GM21619 (cell line): ENCODE data around the gene SFMBT1.

ENCODE experiments used
- ATAC-seq: cut with Tn5 transposase; IDR thresholded peaks from one replicate; pipeline ENCODE4 v1.9.1; 2021; ENCODE audit not compliant: unreplicated experiment

Gene SFMBT1

DNA sequence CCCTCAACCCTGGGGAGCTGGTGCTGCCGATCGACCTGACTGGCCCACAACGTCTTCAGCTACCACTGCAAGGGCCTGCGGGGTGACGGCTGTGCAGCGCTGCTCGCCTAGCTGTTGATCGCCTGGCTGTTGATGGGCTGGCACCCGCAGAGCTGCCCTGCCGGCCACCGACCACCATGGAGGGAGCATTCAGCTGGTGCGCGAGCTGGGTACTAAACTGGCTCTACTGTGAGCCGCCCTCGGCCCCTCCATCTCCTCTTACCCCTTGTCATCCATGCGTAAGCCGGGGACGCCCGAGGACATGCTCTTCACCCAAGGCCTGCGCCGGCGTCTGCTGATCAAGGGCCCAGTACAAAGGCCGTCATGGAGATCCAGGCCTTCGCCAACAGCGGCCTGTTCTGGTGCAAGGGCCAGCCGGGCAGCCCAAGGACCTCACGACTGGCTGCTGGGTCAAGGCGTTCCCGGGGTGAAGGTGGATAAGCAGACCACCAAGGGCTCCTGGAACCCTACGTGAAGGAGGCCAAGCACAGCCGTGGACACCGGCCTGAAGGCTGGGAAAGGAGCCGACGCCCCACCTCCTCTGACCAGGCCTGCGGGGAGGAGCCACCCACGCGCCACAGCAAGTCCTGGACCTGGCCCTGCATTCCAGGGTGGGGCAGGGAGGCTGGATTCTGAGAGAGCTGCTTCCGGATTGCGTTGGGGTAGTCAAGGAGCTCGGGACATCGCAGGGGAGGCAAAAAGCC, 46.9 kb downstream of the SFMBT1 start:
- no peak for ATAC-seq

DNA sequence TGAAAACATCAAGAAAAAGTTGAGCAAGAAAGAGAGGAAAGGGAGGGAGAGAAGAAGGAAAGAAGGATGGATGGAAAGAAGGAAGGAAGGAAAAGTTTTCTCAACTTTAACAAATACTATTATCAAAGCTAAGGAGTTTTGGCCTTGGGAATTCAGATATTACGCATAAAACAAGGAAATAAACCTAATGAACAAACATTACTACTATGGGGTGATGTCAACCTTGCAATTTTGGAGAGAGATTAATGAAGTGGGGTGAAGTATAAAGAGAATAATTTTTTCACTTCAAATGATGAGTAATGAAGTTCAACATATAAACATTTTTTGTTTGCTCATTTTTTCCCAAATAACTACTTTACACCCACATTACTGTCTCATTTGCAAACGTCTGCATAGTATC, 55.2 kb downstream of the SFMBT1 start:
- ATAC-seq = no peak

DNA sequence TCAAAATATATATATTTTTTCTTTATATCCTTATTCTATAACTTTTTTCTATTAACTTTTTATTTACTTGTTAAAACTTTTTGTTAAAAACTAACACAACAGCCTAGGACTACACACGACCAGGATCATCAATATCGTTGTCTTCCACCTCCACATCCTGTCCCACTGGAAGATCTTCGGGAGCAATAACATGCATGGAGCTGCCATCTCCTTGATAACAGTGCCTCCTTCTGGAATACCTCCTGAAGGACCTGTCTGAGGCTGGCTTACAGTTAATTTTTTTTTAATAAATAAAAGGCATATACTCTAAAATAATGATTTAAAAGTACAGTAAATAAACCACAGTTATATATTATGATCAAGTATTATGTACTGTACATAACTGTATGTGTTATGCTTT, 58.9 kb downstream of the SFMBT1 start:
- ATAC-seq = no peak

DNA sequence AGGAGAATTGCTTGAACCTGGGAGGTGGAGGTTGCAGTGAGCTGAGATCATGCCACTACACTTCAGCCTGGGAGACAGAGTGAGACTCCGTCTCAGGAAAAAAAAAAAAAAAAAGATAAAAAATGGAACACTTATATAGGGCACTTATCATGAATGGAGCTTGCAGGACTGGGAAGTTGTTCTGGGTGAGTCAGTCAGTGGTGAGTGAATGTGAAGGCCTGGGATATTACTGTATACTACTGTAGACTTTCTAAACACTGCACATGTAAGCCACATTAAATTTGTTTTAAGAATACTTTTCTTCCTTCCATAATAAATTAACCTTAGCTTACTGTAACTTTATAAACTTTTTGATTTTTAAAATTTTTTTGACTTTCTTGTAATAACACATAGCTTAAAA, 59.8 kb downstream of the SFMBT1 start:
- no peak for ATAC-seq

DNA sequence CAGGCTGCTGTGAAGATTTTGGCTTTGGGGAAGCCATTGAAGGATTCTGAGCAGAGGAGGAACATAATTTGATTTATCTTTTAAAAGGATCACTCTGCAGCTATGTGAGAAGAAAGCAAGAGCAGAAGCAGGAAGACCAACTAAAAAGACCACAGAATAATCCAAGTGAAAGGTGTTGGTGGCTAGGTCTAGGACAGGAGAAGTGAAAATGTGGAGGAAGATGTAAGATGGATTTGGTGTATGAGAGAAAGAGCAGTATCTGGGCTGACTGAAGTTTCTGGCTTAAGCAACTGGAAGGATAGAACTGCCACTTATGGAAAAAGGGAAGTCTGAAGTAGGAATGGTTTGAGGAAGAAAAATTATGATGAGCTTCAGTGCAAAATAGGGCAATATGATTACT, 62.0 kb downstream of the SFMBT1 start:
- ATAC-seq = peak; percentile 30

DNA sequence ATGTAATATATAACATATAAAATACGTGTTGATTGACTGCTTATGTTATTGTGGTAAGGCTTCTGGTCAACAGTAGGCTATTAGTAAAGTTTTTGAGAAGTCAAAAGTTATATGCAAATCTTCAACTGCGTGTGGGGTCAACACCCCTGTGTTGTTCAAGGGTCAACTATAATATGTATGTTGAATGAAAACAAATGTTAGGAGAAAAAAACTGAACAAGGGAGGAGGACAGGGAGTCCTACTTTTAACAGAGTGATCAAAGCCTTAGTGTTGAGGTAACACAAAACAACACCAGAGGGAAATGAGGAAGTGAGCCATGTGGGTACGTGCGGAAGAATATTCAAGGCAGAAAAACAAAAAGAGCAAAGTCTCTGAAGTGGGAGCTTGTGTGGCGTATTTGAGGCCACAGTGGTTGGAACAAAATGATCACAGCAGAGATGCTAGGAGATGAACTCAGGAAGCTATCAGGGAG, 62.5 kb downstream of the SFMBT1 start:
- peak; percentile 85 for ATAC-seq

DNA sequence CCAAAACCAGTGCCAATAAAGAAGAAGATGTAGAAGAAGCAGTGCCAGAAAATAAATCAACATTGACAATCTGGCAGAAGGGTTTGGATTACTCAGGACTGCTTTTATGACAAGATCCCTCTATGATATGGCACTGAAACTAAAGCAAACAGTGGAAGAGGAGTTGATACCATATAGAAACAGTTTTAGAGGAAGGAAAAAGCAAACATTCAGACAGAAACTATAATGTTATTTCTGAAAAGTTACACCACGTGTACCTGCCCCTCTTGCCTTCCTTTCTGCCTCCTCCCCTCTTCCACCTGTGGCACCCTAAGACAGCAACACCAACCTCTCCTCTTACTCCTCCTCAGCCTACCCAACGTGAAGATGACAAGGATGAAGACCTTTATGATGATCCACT, 63.0 kb downstream of the SFMBT1 start:
- ATAC-seq = peak; percentile 17

DNA sequence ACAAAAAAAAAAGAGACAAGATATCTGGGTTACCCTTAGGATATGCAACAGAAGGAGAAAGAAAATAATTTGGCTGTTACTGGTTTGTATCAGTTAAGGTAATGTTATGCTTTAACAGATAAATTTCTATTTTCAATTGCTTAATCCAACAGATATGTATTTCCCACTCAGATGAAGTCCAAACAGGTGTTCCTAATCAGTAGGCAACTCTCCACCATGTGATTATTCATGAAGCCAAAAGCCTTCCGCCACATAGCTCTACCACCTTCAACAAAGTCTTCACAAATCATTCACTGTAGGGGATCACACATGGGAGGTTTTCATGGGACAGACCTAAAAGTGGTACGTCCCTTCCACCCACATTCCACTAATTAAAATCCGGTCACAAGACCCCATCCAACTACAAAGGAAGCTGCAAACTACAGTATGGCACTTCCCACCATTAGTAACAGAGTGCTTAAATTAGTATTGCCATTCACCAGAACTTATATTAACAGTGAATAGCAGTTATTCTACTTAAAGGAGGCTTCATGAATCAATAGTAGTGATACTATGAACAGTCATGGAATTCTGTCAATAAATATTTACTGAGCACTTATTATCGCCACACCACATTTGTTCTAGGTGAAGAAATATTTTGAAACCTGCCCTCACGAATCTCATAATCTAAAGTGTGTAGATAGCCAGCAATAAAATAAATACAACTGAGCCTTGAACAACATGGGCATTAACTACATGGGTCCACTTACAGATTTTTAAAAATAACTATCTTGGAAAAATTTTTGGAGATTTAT, 66.5 kb downstream of the SFMBT1 start:
- no peak for ATAC-seq

DNA sequence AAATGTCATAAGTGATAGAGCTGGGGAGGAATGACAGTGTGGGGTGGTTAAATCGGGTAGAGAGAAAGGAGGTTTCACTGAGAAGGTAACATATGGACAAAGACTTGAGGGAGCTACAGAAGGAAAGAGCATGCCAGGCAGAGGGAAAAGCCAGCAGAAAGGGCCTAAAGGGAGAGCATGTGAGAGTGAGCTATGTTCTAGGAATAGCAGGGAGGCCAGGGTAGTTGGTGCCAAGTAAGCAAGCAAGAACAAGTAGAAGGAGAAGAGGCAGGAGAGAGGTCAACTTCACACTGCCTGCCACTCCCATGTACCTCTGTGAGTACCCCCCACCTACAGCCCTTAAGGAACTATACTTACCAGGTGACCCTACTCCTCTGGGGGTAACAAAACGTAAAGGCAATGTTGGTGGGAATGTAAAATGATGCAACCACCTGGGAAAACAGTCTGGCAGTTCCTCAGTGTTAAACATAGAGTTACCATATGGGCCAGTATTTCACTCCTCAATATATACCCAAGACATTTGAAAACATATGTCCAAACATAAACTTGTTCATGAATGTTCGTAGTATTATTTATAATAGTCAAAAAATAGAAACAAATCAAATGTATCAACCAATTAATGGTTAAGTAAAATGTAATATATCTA, 67.6 kb downstream of the SFMBT1 start:
- no peak for ATAC-seq

DNA sequence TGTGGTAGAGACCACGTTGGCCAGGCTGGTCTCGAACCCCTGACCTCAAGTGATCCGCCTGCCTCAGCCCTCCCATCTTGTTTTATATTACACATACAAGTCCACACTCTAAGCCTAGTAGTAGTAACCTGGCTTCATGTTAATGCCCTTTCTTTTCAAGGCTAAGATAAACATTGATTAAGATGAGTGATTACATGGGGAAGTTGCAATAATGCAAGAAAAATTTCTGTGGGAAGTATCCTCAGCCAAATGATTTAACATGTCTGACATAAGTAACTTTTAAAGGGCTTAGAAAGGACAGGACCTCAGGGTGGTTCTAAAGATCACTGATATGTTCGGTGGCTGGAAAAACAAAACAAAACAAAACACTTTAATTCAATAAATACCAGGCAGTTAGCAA, 72.1 kb downstream of the SFMBT1 start:
- ATAC-seq = no peak

DNA sequence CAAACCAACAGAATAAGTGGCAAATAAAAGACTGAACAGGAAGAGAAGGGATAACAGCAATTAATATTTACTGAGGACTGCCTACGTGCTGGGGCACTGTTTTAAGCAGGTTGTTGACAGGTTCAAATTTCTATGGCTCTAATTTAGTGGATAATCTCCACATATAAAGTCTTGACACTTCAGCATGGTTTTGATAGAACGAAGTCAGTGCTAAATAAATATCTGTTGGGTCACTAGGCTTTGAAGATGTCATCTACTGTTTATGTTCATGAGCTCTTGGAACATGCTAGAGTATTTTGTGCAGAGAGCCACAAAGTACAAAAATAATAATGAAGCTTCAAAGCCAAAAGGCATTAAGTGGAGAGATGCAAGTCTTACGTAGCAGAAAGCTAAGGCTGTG, 74.0 kb downstream of the SFMBT1 start:
- ATAC-seq = no peak

DNA sequence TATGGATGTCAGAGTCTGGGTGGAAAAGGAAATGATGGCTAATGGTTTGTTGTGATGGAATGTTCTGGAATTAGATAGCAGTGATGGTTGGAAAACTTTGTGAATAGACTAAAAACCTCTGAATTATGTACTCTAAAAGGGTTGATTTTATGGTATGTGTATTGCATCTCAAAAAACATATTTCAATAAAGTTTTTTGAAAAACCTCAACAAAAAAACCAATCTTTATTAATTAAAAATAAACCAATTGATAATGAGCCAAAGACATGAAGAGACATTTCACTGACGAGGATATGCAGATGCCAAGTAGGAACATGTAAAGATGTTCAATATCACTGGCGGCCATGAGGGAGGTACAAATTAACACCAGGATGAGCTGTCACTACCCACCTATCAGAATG, 78.5 kb downstream of the SFMBT1 start:
- no peak for ATAC-seq

DNA sequence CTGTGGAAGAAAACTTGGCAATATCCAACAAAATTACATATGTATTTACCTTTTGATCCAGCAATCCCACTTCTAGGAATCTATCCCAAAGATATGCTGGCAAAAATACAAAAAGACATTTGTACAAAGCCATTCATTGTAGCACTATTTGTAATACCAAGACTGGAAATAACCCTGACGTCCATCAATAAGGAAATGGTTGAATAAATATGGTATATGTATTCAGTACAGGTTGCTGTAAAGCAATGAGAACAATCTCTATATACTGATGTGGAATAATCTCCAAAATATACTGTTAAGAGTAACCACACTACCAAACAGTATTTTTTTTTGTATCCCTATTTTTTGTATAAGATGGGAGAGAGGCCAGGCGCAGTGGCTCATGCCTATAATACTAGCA, 83.7 kb downstream of the SFMBT1 start:
- ATAC-seq = no peak

DNA sequence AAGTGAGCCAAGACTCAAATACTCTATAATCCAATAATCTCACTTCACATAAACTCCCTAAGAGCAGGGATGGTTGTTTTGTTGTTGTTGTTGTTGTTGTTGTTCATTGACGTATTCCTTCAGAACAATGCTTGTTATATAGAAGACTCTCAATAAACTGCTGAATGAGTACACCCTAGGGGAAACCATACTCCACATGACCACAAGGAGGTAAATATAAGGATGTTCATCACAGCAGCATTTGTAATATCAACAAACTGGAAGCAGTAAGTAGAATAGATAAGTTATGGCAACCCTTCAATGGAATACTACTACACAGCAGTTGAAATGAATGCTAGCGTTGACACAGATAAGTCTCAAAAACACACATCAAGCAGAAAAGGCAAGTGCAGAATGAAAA, 86.1 kb downstream of the SFMBT1 start:
- ATAC-seq = no peak

DNA sequence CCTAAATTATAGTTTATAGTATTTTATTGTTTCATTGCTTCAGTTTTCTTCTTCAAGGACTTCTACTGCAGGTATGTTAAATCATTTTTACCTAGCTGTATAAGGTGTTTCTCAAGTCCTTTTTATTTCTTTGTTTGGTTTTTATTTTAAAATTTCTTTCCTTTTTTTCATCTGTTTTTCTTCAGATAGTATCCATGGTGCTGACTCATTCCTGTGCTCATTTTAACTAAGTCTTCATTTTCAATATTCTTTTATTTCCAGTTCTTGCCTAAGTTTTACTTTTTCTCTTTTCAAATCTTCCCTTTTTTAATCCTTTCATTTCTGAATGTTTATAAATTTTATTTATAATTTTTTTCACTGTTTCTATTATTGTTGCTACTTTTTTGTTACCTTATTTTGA, 106.3 kb downstream of the SFMBT1 start:
- ATAC-seq = no peak

DNA sequence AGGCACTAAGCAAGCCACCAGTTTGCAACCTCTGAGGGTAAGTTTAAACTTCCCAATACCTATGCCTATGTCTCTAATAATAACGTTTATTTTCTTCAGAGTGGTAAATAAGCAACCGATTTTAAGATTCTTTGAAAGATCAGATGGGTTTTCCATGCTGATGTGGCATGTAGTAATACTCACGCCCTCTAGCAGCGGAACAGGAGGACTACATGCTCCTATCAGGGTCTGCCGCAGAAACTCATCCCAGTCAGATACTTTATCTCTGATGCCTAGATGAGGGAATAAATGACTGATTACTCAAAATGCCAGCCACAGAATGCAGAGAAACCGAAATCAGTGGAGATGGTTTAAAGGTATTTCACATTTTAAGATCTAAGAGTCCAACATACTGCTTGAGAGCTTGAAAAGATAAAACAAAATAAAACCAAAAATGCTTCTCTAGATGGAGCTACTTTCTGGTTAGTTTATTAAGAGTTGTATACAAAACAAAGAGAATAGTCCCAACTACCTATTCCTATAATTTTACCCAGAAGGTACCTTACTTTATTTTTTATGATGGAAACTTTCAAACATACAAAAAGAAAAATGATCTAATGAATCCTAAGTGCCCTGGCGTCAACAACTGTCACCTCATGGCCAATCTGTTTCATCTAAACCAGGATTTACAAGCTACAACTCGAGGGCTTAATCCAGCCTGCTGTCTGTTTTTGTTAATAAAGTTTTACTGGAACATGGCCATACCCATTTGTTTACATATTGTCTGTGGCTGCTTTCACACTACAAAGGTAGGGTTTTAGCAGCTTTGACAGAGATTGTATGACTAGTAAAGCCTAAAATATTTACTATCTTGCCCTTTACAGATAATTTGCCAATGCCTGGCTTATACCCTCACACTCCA, 111.0 kb downstream of the SFMBT1 start:
- peak; percentile 75 for ATAC-seq

DNA sequence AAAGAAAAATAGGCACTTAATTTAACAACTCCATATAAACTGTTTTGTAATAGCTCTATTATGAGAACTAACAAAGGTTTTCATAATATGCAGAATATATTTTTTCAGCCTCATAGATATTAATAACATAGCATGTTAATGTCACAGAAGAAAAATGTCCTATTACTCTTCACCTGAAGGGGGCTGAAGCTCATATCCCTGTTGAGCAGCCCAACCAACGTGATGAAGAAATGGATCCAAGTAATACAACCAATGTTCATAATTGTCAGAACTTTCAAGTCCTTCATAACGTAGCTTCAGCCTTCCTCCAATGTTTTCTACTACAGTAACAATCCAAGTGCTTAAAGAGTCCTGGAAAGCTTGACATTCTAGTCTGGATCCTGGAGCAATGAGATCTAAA, 114.0 kb downstream of the SFMBT1 start:
- ATAC-seq = no peak

DNA sequence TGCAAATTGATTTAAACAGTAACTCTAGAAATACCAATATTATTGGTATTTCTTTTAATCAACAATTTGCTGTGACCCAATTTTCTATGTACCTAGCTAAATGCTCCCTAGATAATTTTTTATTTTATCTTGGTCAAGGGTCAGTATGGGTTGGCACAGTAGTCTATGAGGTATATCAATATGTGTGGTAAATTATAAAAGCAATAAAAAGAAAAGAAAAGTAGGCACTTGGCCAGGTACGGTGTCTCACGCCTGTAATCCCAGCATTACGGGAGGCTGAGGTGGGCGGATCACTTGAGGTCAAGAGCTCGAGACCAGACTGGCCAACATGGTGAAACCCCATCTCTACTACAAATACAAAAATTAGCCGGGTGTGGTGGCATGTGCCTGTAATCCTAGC, 114.5 kb downstream of the SFMBT1 start:
- ATAC-seq = no peak

DNA sequence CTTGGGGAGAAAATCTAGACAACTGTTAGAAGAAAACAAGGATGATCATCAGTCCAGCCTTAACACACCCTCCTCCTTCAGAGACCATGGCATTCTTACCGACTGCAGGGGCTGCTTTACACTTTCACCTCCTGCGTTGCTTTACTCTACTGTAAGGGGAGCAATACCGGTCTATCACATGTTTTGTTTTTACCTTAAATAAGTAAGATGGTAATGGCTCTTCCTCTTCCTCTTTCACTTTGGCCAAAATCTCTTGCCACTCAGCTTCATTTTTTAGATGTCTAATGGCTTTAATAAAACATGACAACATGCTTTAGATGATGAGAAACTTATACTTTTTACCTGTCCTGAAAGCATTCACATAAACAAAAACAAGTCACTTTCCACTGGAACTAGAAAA, 115.1 kb downstream of the SFMBT1 start:
- no peak for ATAC-seq

DNA sequence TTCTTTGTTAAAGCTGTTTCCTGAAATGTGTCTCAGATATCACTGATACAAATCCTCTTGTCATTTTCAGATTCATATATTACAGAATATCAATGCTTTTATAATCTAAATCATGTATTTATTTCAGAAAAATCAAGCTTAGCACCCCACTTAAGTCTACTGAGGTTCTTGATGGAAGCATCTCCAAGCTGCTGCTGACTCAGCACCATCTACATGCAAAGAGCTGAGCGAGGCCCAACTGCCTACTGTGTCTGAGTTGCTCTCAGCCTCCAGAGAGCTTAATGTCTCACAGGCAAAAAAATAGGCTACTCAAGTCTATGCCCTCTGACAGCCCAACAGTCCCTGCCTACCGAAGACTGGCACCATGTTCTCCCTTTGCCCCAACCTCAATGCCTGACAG, 119.3 kb downstream of the SFMBT1 start:
- ATAC-seq = no peak
